Sigmoid colon (tissue), 7 donors: ENCODE data around the gene LMAN2L. TPM values are rescaled to one million over a fixed set of nuclear protein-coding genes. Genes with fewer than 3 reads are reported as not detected.
"Not testable (repeated sequence)": the region's sequence is repeated elsewhere in the genome, so short reads cannot be mapped to it uniquely, and the experiment has no call there.

Experiments used
- DNase-seq: peaks from one replicate; pipeline ENCODE4 v3.0.0-alpha.2; 2019
- H3K27ac ChIP-seq, 4 donors: fragments of 200-600 bp; sonication (generic); one replicate each; pipeline ENCODE4 v1.5.1; 2016 to 2019; ENCODE audit warnings: mild to moderate bottlenecking in 1 of 4
- H3K27me3 ChIP-seq, 3 donors: fragments of 200-600 bp; sonication (generic); one replicate each; pipeline ENCODE4 v1.5.1; 2019; ENCODE audit warnings: mild to moderate bottlenecking in 1 of 3
- H3K36me3 ChIP-seq, 4 donors: fragments of 200-600 bp; sonication (generic); one replicate each; pipeline ENCODE4 v1.5.1; 2016 to 2019
- H3K4me1 ChIP-seq, 4 donors: fragments of 200-600 bp; sonication (generic); one replicate each; pipeline ENCODE4 v1.5.1; 2017 to 2019
- H3K4me3 ChIP-seq, 4 donors: fragments of 200-600 bp; sonication (generic); one replicate each; pipeline ENCODE4 v1.5.1; 2017 to 2019; ENCODE audit warnings: mild to moderate bottlenecking in 2 of 4, moderate library complexity in 1 of 4
- H3K9me3 ChIP-seq, 4 donors: fragments of 200-600 bp in 3 of 4; sonication (generic) in 3 of 4; one replicate each; pipeline versions ENCODE4 v1.5.1 to v1.6.1; 2013 to 2019
- CTCF ChIP-seq, 4 experiments: fragments of 450-650 bp in 3 of 4; fragments of 200-600 bp in 1 of 4; IDR thresholded peaks; one replicate each; pipeline ENCODE4 v1.5.1; 2016 to 2019; ENCODE audit warnings: antibody characterized with exemption in 4 of 4, mild to moderate bottlenecking in 3 of 4, moderate library complexity in 2 of 4
- EP300 ChIP-seq, 4 donors: sonication (generic); formaldehyde crosslinking; IDR thresholded peaks; one replicate each; pipeline ENCODE4 v1.6.1; 2017; ENCODE audit warnings: antibody characterized with exemption in 4 of 4
- POLR2A ChIP-seq, 2 donors: fragments of 450-650 bp; IDR thresholded peaks; one replicate each; pipeline ENCODE4 v1.6.1; 2016; ENCODE audit warnings: antibody characterized with exemption in 2 of 2, mild to moderate bottlenecking in 2 of 2, moderate library complexity in 2 of 2
- POLR2AphosphoS5 ChIP-seq, 4 donors: sonication (generic); formaldehyde crosslinking; IDR thresholded peaks; one replicate each; pipeline ENCODE4 v1.6.1; 2017; ENCODE audit warnings: antibody characterized with exemption in 4 of 4
- WGBS, 2 donors: extraction: QIAGEN DNeasy Blood & Tissue Kit; methylation state at CpG; one replicate each; pipeline ENCODE4 v1.1.7; 2013; 5-methylcytosine and 5-hydroxymethylcytosine counted together
- intact Hi-C: fragments of 100-400 bp; cut with DNase I; formaldehyde crosslinking; loops from one replicate; pipeline ENCODE4 v1.15.1; 2023
- polyA plus RNA-seq, 3 donors: library from polyadenylated mRNA; stranded (reverse); fragments of 200-250 nt; gene quantifications; one replicate each; pipeline ENCODE4 v1.2.3, GENCODE V29; 2013
- total RNA-seq, 4 donors: library from RNA; depleted of rRNA; stranded (reverse); fragments of >200 nt; gene quantifications; one replicate each; pipeline ENCODE4 v1.1.0, GENCODE V29; 2016
- donor health status: healthy with polysubstance abuse.
- donor health status: Bipolar disorder and iron deficiency.
- donor health status: healthy.

The LMAN2L gene
- total and polyA plus RNA-seq, 7 donors = 3.6 to 23.2 (median 14.0) TPM

GRCh38 chr2:96668771-96669170 is 71.1 kb downstream of the LMAN2L start:
- intact Hi-C loops = no loop called here
- Histone ChIP-seq H3K4me3 (no peak overlapping the region), H3K27ac (no peak overlapping the region), H3K27me3 (no peaks in the 10 kb centered on the region), H3K4me1 (peaks cover 0 to 12% (median 5%) of the 10 kb centered on the region in 4 donors), H3K9me3 (peaks cover 0 to 4% (median 0%) of the 10 kb centered on the region in 4 donors), H3K36me3 (no peaks in the 10 kb centered on the region)
- no peak for DNase-seq
- 79 to 89% methylated on average over 11 of the region's 11 CpGs for WGBS, 2 donors
- no peak for TF ChIP-seq POLR2AphosphoS5 (IDR thresholded peaks at IDR 0.05)
- no peak for TF ChIP-seq POLR2A (IDR thresholded peaks at IDR 0.05)
- TF ChIP-seq CTCF (IDR thresholded peaks at IDR 0.05) = no peak

- intact Hi-C loops, H3K4me3 ChIP-seq, H3K9me3 ChIP-seq, H3K27me3 ChIP-seq, H3K36me3 ChIP-seq: not testable (repeated sequence)
- H3K4me1 ChIP-seq = peaks cover 0 to 12% (median 5%) of the 10 kb centered on the region in 4 donors
- H3K27ac ChIP-seq = peak overlapping the region; percentile 31 to 66 (median 49)
- 93 to 97% methylated on average over 3 of the region's 3 CpGs for WGBS, 2 donors
- peak; percentile 6 for DNase-seq
Observed at GRCh38 chr2:96665717-96666116, 74.1 kb downstream of the LMAN2L start.

GRCh38 chr2:96665083-96665569 is 74.7 kb downstream of the LMAN2L start:
- no peak for TF ChIP-seq POLR2A (IDR thresholded peaks at IDR 0.05)
- peak in 3 of 4 donors; percentile 12 to 35 (median 15) for TF ChIP-seq POLR2AphosphoS5 (IDR thresholded peaks at IDR 0.05)
- Histone ChIP-seq H3K27ac (peak overlapping the region; percentile 31 to 66 (median 49)), H3K9me3 (peaks cover 0 to 4% (median 0%) of the 10 kb centered on the region in 4 donors), H3K4me1 (peaks cover 0 to 12% (median 5%) of the 10 kb centered on the region in 4 donors), H3K27me3 (no peaks in the 10 kb centered on the region), H3K4me3 (no peak overlapping the region), H3K36me3 (no peaks in the 10 kb centered on the region)
- peak; percentile 66 for DNase-seq
- 87 to 89% methylated on average over 3 of the region's 3 CpGs for WGBS, 2 donors
- intact Hi-C loops = no loop called here

GRCh38 chr2:96664366-96664925 is 75.4 kb downstream of the LMAN2L start:
- no peaks in the 10 kb centered on the region for H3K36me3 ChIP-seq
- no peak overlapping the region for H3K4me3 ChIP-seq
- WGBS, 2 donors = 85 to 91% methylated on average over 3 of the region's 3 CpGs
- no peaks in the 10 kb centered on the region for H3K27me3 ChIP-seq
- no peak for TF ChIP-seq CTCF (IDR thresholded peaks at IDR 0.05)
- TF ChIP-seq POLR2A (IDR thresholded peaks at IDR 0.05) = no peak
- TF ChIP-seq POLR2AphosphoS5 (IDR thresholded peaks at IDR 0.05) = no peak
- TF ChIP-seq EP300 (IDR thresholded peaks at IDR 0.05) = no peak
- peaks cover 0 to 4% (median 0%) of the 10 kb centered on the region in 4 donors for H3K9me3 ChIP-seq
- intact Hi-C loops = no loop called here
- peak overlapping the region; percentile 31 to 66 (median 49) for H3K27ac ChIP-seq
- peaks cover 0 to 12% (median 5%) of the 10 kb centered on the region in 4 donors for H3K4me1 ChIP-seq
- DNase-seq = peak; percentile 7

DNA sequence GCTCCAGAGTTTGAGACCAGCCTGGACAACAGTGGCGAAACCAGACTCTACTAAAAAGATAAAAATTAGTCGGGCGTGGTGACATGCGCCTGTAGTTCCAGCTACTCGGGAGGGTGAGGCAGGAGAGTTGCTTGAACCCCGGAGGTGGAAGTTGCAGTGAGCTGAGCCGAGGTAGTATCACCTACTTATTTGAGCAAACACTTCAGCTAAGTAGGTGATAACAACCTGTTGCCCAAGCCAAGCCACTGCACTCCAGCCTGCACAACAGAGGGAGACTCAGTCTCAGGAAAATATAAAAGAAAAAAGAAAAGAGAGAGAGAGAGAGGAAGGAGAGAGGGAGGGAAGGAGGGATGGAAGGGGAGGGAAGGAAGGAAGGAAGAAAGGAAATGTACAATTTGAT is 76.0 kb downstream of the LMAN2L start:
- Histone ChIP-seq H3K27me3 (no peaks in the 10 kb centered on the region), H3K9me3 (peaks cover 0 to 4% (median 0%) of the 10 kb centered on the region in 4 donors), H3K27ac (no peak overlapping the region), H3K4me1 (peaks cover 0 to 12% (median 5%) of the 10 kb centered on the region in 4 donors), H3K4me3 (no peak overlapping the region), H3K36me3 (no peaks in the 10 kb centered on the region)
- no peak for DNase-seq
- intact Hi-C loops = no loop called here
- TF ChIP-seq POLR2AphosphoS5 (IDR thresholded peaks at IDR 0.05) = no peak
- TF ChIP-seq CTCF (IDR thresholded peaks at IDR 0.05) = no peak
- TF ChIP-seq EP300 (IDR thresholded peaks at IDR 0.05) = no peak
- no peak for TF ChIP-seq POLR2A (IDR thresholded peaks at IDR 0.05)
- WGBS, 2 donors = 72 to 90% methylated on average over 7 of the region's 7 CpGs

DNA sequence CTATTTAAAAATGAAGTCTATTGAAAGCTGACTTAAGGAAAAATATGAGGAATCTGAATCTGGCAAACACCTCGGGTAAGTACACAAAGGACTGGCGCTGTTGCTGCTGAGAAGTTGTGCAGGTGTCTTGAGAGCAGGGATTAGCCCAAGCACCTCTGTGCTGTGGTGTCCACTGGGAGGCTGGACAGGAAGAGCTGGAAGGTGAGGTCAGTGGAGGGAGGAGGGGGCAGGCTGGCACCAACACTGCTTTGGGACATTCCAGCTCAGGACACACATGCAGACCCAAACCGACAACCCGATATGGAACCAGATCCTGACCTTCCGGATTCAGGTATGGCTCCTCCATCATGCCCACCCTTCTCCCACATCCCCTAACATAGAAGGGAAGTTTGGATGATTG is 76.7 kb downstream of the LMAN2L start:
- no peak for TF ChIP-seq EP300 (IDR thresholded peaks at IDR 0.05)
- no peak for TF ChIP-seq CTCF (IDR thresholded peaks at IDR 0.05)
- TF ChIP-seq POLR2AphosphoS5 (IDR thresholded peaks at IDR 0.05) = no peak
- no peak for TF ChIP-seq POLR2A (IDR thresholded peaks at IDR 0.05)

More for the DNA sequence above, 76.7 kb downstream of the LMAN2L start:
- Histone ChIP-seq H3K27me3 (no peaks in the 10 kb centered on the region), H3K36me3 (no peaks in the 10 kb centered on the region), H3K4me3 (no peak overlapping the region), H3K27ac (no peak overlapping the region), H3K9me3 (peaks cover 0 to 4% (median 0%) of the 10 kb centered on the region in 4 donors), H3K4me1 (peaks cover 0 to 12% (median 5%) of the 10 kb centered on the region in 4 donors)
- 82 to 89% methylated on average over 5 of the region's 5 CpGs for WGBS, 2 donors
- no peak for DNase-seq
- intact Hi-C loops = no loop called here
